Cerebellar nuclear complex (tissue), 1 donor: Measurements from ENCODE around the gene INSR.
"Not testable (repeated sequence)": the region's sequence is repeated elsewhere in the genome, so short reads cannot be mapped to it uniquely, and the experiment has no call there.

ENCODE experiments used
- DNase-seq, 2 experiments: peaks; one replicate each; lab custom pipeline; 2025; lab: John Stamatoyannopoulos, UW

The INSR gene

DNA sequence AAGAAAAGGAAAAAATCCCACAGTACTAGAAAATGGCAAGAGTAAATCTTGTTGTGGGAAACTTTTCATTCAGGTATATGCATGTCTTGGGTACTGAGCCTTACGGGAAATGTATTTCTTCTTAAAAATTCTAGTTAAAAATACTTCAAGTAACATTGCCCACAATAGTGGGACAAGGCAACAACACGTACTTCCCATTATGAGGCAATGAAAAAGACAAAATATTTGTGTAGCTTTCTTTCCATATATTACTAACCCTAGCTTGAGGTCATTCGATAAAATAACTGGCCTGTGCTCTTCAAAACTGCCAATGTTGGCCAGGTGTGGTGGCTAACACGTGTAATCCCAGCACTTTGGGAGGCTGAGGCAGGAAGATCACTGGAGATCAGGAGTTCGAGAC is 99.2 kb downstream of the INSR start:
- DNase-seq: no peak

DNA sequence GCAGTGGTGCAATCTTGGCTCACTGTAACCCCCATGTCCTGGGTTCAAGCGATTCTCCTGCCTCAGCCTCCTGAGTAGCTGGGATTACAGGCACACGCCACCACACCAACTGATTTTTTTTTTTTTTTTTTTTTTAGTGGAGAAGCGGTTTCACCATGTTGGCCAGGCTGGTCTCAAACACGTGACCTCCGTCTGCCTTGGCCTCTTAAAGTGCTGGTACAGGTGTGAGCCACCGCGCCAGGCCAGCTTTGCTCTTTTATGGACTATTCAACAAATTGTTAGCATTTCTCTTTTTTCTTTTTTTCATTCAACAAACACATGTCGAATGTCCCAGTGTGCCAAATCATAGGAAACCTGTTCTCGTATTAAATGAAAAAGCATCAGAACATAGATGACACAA is 99.6 kb downstream of the INSR start:
- no peak for DNase-seq

DNA sequence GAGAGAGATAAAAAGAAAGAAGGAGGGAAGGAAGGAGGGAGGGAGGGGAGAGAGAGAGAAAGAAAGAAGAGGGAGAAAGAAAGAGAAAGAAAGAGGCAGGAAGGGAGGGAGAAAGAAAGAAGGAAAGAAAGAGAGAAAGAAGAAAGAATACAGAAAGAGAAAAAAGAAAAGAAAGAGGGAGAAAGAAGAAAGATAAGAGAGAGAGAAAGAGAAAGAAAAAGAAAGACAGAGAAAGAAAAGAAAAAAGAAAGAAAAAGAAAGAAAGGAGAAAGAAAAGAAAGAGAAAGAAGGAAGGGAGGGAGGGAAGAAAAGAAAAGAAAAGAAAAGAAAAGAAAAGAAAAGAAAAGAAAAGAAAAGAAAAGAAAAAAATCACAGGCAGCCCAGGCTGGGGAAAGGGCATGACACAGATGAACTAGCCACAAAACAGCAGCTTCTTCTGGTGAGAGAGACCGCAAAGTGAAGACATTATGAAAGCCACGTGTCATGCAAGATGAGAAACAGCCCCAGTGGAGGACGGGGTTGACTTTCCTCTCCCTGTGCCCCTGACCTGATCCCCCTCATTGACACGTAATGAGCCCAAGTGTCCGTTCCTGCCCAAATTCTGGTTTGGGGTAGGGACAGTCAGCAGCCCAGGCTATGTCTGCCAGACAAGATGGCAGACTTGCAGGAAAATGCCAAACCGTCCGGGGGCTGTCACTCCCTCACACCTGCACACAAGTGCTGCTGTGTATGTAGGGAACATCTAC is 102.1 kb downstream of the INSR start:
- DNase-seq: no peak

DNA sequence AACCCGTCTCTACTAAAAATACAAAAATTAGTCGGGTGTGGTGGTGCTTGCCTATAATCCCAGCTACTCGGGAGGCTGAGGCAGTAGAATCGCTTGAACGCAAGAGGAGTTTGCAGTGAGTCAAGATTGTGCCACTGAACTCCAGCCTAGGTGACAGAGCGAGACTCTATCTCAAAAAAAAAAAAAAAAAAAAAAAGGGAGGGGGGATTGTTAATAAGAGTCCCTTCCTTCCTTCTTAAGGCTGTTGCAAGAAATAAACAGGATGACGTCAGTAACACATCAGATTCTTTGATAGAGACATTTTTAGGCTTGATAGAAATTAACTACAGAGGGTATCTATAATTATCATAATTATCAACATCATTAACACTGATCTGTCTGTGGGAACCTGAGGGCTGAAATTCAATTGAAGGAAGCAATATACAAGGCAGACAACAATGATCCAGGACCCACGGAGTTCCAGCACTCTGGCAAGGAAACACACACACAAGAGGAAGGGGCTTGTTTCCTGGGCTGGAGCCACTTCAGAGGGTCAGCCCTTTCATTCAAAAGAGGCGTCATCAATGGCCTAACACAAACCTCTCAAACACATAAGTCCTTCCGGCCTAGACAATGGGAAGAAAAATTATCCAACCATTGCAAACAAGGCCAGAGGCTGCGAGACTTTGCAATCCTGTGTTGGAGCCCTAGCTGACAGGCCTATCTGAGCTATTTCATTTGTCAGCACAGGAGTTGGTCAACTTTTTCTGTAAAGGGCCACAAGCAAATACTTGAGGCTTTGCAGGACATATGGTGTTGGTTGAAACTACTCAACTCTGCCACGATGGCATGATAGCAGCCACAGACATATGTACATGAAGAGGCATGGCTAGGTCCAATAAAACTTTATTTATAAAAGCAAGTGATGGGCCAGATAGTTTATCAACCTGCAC is 105.2 kb downstream of the INSR start:
- no peak for DNase-seq

DNA sequence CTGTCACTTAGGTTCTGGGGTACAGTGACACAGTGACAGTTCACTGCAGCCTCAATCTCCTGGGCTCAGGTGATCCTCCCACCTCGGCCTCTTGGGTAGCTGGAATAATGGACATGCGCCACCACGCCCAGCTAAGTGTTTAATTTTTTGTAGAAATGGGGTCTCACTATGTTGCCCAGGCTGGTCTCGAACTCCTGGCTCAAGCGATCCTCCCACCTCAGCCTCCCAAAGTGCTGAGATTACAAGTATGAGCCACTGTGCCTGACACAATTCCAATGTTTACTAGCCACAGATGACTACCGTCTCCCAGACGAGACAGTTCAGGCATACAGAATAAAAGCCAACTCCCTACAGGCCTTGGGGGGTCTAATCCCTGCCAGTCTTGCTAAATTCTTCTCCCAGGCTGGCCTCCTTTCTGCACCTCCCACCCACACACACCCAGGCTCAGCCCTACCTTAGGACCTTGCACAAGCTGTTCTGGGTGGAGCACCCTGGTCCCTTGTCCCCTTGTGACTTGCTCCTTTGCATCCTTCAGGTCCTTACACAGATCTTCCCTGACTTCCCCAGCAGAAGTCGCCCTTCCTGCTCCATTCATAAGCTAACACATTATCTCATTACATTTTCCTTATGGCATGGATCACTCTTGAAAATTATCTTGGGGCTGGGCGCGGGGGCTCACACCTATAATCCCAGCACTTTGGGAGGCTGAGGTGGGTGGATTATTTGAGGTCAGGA is 106.4 kb downstream of the INSR start:
- DNase-seq: no peak

DNA sequence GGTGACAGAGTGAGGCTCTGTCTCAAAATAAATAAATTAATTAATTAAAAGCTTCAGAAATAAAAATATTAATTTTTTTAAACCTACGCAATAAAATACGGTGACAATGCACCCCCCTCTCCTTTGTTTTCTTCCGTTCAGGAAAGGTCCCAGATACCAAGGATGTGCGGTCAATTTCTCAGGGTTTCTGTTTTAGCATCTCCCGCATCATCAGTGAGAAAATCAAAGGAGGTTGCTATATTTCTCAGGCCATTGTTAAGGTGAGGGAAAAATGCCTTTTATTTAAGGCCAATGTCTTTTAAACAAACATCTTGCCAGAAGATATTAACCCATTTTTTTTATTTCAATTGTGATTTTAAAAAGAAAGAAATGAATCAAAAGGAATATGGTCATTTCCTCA is 111.7 kb downstream of the INSR start:
- no peak for DNase-seq

DNA sequence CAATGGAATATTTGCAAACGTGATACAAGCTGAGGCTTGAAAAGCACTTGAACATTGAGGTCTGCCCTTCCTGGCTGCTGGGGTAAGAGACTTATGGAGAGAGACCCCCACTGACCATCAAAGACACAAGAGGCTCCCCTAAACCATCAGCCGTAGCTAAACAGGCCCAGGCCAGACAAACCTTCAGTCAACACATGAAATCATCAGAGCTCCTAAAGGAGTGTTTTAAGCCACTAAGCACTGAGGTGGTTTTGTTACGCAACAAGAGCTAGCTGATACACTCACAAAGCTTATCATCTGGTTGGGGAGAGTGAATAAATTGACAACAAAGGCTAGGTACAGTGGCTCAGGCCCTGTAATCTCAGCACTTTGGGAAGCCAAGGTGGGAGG is 114.3 kb downstream of the INSR start:
- no peak for DNase-seq

DNA sequence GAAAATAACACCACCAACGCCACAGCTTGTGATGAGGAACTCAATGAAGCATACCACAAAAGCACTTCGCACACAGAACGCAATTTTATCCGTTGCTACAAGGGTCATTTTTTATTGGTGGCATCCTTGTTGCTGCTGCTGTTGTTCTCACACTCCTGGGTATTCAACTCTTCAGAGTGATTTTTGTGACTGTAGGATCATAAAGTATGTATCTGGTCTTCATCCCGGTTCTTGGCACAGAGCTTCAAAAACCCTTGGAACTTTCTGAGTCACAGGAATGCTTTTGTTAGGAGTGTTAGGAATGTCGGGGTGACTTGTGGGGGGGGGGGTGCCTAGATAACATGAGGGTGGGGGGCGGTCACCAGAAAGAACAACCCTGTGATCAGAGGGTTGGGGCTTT is 116.3 kb downstream of the INSR start:
- no peak for DNase-seq

DNA sequence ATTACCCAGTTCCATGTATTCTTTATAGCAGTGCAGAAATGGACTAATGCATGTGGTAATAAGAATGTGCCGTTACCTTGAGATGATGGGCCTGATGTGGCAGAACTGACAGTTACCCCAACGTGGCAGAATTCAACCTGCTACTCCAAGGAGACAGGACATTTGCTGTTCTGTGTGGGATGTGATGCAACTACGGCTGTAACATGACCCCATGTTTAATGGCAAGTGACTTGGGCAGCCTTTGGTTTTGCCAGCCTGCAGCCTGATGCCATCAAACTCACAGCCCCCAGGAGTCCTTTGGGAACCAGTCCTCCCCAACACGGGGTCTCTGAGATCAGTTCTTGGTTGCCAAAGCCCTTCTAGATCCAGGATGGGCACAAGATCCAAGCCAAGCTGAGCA is 117.4 kb downstream of the INSR start:
- no peak for DNase-seq

DNA sequence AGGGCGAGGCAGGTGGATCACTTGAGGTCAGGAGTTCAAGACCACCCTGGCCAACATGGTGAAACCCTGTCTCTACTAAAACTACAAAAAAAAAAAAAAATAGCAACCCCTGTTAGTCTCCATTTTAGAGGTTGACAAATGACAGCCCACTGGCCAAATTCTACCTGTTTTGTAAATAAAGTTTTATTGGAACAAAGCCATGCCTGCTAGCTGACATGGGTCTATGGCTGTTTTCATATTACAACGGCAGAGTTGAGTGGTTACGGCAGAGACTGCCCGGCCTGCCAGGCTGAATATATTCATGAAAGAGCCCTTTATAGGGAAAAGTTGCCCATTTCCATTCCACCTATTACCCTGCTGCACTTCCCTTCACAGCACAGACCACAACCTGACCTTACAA is 121.4 kb downstream of the INSR start:
- no peak for DNase-seq

DNA sequence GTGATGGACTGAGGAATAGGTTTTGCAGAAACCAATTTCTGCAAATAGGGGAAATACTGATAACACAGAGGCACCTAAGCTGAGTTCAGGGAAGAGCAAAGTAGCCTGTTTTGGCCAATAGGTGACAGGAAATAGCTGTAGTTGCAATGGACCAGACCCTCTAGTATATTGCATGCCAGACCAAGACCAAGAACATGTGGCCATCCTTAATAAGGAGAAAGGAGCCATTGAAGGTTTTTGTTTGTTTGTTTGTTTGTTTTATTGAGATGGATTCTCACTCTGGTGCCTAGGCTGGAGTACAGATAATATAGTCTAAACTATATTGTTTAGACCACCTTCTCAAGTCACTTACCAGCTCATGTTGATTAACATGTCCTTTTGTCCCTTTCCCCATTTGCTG is 123.2 kb downstream of the INSR start:
- DNase-seq: no peak

DNA sequence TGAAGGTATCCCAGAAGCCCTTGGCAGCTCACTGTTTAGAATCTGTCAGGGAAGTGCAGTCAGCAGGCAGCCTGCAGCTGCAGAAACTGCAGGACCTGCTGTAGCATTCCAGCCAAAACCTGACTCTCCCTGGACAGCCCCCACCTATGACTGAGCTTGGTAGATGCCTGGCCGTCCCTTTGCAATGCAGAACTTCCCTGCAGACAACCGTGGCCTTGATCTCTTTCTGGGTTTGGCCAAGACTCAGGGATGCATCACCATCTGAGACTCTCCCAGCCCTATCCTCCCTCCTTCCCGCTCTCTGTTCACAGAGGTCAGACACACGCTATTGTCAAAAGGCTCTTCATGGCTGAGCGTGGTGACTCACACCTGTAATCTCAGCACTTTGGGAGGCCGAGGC is 125.3 kb downstream of the INSR start:
- no peak for DNase-seq

DNA sequence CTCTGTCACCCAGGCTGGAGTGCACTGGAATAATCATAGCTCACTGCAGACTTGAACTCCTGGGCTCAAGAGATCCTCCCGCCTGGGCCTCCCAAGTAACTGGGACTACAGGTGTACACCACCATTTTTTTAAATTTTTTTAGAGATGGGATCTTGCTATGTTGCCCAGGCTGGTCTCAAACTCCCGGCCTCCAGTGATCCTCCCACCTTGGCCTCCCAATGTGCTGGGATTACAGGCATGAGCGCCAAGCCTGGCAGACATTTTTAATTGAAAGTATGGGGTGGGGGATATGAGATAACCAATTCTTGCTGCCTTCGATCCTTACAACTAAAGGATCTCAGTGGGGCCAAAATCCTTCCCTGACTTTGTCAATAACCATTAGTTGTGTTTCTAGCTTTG is 132.9 kb downstream of the INSR start:
- DNase-seq: no peak

DNA sequence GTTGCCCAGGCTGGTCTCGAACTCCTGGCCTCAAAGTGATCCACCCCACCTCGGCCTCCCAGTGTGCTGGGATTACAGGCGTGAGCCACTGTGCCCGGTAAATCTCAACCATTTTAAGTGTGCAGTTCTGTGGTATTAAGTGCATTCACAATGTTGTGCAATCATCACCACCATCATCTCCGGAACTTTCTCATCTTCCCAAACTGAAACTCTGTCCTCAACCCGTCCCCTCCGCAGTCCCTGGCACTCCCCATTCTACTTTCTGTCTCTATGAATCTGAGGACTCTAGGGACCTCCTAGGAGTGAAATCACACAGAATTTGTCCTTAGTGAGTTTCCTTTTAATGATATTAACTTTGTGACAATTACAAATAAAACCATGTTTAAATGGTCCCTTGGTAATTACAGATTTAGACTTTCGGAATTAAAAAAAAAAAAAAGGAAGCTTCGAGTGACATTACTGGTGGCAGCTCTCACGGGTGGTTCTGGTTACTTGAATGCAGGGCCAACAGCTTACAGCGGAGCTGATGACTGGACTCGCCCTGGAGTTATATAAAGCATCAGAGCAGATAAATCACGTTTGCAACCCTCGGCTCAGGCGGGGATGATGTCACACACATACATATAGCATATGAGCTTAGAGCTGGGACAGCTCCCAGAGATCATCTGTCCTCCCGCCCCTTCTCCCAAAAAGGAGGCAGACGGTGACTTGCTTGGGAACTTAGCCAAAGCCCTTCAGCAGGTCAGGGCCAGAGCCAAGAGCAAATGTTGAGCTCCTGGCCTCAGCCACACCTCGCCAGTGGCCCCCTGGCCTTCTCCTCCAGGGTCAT is 134.9 kb downstream of the INSR start:
- peak; percentile 25 to 46 for DNase-seq

DNA sequence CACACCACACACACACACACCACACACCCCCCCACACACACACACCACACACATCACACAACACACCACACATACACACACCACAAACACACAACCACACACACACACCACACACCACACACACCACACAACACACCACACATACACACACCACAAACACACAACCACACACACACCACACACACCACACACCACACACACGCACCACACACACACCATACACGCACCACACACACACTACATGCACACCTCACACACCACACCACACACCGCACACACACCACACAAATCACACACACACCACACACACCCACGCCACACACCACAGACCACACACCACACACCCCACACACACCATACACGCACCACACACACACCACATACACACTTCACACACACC is 141.2 kb downstream of the INSR start:
- DNase-seq: no peak

DNA sequence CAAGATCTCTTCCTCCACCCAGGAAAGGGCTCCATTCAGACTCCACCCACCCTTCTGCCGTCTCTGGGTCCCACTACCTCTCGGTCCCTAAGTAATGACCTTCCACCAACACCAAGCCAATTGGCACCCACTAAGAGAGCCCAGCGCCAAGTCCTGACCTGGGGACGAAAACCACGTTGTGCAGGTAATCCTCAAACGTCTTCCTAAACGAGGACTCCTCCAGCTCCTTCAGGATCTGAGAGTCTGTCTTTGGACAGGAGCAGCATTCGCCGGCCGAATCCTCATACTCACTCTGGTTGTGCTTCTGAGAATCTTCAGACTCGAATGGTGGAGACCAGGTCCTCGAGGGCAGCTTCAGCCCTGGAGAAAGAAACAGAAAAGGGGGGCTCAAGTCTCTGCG is 141.6 kb downstream of the INSR start:
- DNase-seq: no peak

DNA sequence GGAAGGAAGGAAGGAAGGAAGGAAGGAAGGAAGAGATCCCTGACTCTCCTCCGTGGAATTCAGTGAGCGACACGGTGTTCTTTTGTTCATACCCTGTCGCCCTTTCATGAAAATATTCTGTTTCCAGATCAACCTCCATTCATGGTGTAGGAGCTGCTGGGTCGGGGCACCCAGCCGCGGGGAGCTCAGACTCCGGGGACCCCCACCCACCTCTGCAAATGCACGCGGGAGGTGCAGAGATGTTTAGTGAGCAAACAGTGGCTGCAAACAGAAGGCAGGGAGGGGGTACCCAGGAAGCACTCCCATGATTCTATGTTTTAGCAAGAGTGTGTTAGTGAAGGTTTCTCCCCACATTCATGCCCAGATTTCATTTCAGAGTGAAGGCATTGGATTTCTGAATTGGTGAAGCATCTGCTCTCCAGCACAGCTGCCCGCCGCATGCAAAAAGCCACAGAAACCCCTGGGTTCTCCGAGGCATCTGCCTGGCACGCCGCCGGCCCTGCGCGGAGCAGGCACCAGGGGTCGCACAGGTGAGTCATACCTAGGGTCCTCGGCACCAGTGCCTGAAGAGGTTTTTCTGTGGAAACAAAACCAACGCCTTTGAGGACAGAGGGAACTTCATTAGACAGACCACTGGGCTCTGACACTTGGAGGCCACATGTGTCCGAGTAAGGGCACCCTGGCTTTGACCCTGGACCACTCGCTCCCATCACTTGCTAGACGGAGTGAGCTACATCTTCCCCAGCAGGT is 144.1 kb downstream of the INSR start:
- no peak for DNase-seq

DNA sequence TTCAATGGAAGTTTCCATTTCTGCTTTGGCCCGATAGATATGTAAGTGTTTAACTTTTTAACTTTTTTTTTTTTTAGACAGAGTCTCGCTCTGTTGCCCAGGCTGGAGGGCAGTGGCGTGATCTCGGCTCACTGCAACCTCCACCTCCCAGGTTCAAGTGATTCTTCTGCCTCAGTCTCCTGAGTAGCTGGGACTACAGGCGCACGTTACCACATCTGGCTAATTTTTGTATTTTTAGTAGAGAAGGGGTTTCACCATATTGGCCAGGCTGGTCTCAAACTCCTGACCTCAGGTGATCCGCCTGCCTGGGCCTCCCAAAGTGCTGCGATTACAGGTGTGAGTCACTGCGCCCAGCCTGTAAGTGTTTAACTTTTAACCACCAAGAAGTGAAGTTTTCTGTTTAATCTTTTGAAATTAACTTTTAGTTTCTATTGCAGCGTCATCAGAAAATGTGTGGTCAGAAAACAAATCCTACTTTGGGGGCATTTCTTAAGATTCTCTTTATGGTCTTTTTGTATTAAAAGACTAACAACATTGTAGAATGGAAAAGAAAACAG is 147.0 kb downstream of the INSR start:
- not testable (repeated sequence) for DNase-seq

DNA sequence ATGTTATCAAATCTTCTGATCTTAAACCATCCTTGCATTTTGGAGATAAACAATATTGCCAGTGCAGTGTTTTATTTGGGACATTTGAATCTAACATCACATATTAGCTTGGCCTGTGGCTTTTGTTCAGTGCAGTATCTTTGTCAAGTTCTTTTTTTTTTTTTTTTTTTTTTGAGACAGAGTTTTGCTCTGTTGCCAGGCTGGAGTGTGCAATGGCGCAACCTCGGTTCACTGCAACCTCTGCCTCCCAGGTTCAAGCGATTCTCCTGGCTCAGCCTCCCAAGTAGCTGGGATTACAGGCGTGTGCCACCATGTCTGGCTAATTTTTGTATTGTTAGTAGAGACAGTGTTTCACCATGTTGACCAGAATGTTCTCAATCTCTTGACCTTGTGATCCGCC is 148.1 kb downstream of the INSR start:
- not testable (repeated sequence) for DNase-seq

DNA sequence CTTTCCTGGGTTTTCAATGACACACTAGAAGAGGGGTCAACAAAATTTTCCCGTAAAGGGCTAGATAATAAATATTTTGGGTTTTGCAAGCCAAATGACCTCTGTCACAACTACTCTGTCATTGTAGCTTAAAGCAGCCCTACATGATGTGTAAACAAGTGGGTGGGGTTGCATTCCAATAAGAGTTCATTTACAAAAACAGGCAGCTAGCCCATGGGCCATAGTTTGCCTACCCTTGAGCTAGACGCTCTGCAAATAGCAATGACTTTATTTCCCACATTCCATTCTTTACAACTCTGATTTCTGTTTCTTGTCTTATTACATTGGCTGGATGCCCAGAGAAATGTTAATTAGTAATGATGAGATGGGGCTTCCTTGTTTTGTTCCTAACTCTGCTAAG is 148.7 kb downstream of the INSR start:
- DNase-seq: no peak

DNA sequence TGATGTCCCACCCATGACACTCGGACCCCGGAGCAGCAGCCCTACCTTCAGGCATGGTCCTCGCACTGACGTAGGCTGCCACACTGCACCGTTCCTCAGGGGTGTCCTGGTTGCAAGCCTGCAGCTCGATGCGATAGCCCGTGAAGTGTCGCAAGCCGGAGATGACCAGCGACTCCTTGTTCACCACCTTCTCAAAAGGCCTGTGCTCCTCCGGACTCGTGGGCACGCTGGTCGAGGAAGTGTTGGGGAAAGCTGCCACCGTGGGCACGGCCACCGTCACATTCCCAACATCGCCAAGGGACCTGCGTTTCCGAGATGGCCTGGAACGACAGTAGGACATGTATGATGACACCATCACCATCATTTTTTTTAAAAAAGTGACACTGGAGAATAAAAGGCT is 151.4 kb downstream of the INSR start:
- no peak for DNase-seq
